ENCODE measurements around the gene MPG.
"Not testable (repeated sequence)": the region's sequence is repeated elsewhere in the genome, so short reads cannot be mapped to it uniquely, and the experiment has no call there.

Gene MPG

DNA sequence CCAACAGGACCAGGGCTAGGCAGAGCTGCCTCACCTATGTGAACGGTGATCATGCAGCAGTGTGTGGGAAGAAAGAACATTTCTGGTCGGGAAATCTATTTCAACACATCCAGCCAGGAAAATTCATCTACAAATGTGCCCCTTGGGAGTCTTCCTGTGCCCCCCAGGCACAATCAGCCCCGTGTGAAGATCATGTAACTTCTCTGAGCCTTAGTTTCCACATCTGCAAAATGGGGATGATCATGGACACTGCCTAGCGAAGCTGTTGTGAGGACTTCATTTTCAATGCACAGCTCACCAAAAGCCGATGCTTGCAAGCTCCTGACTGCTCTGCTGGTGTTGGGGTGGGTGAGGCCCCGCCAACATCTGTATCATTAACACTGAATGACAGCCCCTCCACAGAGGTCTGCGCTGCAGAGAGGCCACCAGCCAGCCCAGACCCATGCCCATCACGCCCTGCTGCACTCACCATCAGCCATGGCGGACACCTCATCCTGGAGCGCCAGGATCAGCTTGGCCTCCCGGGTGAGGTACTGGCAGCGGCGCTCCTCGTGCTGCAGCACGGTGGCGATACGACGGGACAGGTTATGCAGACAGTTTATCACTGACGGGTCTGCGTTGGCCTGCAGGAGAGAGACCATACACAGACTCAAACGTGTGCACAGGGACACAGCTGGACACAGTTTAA is 34.3 kb downstream of the MPG start:
- DNase-seq (ENCODE audit: low read depth in 2 of 2), result no peak

DNA sequence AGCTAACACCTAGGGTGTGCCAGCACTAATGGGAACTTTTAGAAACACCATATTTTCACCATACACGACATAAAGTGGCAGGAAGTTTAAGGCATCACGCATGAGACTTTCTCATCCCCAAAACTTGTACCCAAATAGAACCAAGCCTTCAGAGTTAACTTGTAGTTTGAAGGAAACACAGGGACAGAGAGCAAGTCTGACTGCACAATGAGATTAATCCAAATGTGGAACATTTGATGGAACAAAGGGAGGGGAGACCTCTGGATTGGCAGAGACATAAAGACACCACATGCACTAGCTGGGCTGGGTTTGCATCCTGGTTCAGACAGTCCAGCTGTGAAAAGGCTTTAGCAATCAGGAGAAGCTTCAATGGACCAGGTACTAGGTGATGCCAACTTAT is 36.3 kb downstream of the MPG start:
- no peak for DNase-seq (ENCODE audit: low read depth in 2 of 2)

DNA sequence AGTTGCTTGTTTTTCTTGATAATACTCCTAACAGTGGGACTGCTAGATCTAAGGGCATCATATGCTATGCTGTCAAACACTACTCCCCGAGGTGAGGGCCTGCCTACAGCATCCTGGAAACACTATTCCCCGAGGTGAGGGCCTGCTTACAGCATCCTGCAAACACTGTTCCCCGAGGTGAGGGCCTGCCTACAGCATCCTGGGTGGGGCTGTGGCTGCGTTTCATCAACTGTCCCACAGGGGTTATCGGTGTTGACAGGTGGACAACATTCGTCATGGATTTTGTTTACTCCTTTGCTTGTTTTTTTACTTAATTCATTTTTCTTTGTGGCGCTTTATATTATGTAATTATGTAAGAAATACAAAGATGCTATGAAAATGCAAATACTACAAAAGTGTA is 38.0 kb downstream of the MPG start:
- DNase-seq (ENCODE audit: low read depth in 2 of 2), result no peak

DNA sequence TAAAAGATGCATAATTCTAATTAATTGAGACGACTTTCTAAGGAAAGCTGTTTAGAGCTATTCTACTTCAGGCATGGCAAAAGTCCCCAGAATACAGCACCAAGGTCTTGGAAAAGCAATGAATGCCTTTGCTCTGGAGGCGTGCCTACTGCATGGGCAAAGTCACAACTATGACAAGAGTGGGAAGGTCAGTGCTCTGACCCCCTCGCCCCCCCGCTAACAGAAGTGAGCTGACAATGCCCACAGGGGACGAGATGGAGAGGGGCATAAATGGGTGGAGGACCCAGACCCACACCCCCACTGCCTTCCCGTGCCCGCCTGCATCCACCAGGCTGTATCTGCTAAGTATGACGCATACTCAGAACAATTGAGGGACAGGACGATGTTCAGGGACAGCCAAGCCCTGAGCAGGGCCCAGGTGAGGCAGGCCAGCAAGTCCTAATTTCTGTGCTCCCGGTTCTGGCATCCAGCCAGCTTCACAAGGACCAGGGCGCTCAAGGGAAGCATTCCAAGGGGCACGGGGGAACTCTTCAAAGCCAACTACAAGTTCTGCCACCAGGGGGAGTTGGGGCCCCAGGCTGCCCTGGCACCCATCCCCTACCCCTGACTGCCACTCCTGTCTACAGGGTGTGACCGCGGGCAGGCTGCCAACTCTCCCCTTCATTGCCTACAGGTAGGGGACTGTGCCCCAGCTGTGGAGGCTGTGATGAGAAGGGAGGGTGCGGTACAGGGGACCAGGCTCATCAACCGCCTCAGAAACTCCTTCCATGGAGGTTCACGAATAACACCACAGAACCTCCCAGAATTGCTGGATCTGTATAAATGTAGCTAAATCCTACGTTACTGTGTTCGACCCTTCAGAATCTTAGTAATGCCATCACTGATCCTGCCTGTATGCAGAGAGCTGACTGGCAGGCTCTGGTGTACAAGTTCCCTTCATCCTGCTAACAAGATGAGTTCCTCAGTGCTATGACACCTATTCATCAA is 39.6 kb downstream of the MPG start:
- no peak for DNase-seq (ENCODE audit: low read depth in 2 of 2)

DNA sequence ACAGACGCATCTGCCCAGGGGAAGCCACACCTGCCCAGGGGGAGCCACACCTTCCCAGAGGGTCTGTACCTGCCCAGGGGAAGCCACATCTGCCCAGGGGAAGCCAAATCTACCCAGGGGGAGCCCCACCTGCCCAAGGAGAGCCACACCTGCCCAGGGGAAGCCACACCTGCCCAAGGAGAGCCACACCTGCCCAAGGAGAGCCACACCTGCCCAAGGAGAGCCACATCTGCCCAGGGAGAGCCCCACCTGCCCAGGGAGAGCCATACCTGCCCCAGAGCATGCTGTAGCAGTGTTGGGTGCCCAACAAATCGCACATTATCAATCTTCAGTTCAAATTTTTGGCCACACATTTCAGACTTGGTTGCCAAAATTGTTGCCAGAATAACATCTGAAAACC is 40.8 kb downstream of the MPG start:
- no peak for DNase-seq (ENCODE audit: low read depth in 2 of 2)

DNA sequence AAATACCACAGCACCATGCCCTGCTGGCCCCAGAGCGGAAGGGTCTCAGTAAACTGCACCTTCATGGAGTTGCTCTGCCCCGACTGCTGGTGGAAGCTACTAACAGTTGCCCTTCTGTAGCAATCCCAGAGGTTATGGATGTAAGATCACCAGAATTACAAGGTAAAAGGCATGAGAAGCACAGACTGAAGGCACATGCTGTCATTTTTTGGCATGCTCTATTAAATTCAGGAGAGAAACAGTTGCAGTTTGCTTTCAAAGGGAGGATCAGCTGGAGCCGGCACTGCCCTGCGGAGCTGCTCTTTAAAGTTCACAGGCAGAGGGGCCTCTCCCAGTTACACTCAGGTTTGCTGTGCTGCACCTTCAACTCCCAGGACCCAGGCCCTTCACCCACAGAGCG is 41.3 kb downstream of the MPG start:
- DNase-seq (ENCODE audit: low read depth in 2 of 2), result no peak

DNA sequence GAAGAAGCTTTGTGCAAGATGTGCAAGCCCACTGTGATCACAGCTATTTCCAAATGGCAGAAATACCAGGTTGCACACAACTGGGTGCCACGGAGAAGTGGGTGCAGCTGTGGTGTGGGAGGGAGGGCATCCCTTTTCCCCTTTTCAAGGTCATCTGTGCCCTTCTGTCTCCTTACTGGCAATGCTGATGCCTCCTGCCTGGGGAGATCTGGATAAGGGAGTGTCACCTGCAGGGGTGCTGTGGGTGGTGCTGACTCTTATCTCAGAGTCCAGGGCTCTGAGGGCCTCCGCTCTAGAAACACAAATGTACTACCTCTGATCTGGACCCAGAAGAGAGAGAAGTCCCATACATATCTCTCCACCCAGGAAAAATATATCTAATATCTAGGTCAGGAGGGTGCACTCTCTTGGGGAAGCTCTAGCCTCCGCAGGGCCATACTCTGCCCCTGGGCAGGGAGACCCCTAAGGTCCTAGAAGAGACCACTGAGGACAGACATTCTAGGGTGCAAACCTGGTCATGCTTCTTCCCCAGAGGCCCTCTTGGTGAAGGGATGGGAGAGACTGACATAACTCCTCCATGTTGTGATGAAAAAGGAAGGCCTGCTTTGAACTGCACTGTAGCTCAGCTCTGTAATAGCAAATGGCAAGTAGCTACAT is 41.9 kb downstream of the MPG start:
- DNase-seq (ENCODE audit: low read depth in 2 of 2), result no peak

DNA sequence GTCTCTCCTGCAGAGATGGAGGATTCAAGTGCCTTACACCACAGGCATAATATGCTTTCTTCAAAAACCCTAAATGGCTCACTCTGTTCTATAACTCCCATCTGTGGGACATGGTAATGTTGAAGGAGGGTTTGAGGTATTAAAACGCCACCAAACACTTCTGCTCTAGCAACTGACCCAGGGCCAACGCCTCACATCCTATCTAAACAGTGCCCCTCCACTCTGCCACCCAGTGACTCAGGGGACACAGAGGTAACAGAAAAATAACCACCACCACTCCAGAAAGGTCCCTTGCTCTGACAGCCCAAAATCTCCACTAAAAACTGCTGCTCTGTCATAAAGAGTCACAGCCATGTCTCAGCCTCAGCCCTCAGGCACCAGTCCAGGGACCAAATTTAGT is 42.7 kb downstream of the MPG start:
- no peak for DNase-seq (ENCODE audit: low read depth in 2 of 2)

DNA sequence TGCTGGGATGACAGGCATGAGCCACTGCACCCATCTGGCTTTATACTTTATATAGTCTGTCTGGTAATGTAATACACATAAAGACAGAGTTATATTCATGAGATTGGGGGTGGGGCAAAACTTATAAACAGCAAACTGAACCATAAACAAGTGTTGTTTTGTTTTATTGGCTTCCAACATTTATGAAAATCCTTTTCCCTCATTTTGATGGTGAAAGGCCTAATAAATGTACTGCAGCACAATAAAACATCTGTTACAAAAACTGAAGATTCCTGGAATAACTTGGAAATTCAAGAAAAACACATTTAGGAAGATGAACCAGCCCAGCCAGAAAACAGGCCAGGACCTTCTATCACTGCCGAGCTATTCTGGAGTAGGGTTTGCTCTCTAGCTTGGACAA is 44.3 kb downstream of the MPG start:
- DNase-seq (ENCODE audit: low read depth in 2 of 2), result no peak

DNA sequence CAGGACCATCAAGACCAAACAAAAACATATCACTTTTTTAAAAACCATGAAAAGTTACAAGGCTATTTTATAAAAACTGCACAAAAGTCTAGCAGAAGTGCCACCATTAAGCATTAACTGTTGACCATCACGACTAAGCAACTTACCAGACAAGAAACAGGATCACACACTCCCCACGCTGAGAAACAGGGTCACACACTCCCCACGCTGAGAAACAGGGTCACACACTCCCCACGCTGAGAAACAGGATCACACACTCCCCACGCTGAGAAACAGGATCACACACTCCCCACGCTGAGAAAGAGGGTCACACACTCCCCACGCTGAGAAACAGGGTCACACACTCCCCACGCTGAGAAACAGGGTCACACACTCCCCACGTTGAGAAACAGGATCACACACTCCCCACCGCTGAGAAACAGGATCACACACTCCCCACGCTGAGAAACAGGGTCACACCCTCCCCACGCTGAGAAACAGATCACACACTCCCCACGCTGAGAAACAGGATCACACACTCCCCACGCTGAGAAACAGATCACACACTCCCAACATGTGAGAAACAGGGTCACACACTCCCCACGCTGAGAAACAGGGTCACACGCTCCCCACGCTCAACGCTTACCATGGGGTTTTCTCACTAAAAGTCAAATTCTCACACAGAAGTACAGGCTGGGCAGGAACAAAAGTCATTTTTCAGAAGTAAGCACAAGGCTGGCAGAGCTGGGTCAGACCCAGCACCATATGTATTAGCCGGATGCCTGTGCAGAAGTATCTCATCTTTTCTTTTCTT is 45.7 kb downstream of the MPG start:
- DNase-seq (ENCODE audit: low read depth in 2 of 2), result not testable (repeated sequence)

DNA sequence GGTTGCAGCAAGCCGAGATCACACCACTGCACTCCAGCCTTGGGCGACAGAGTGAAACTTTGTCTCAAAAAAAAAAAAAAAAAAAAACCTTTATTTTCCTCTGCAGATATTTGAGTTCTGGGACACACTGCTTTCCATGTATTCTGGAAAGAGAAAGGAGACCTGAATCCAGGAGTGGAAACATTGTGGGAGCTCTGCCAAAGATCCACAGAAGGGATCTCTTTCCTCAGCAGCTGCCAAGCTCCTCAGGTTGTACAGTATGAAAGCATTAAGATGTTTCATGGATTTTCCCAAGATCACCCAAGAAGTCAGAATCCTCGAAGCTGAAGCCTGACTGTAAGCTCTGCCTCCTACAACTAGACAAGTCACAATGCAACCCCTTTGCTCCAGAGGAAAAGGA is 47.0 kb downstream of the MPG start:
- DNase-seq (ENCODE audit: low read depth in 2 of 2), result no peak

DNA sequence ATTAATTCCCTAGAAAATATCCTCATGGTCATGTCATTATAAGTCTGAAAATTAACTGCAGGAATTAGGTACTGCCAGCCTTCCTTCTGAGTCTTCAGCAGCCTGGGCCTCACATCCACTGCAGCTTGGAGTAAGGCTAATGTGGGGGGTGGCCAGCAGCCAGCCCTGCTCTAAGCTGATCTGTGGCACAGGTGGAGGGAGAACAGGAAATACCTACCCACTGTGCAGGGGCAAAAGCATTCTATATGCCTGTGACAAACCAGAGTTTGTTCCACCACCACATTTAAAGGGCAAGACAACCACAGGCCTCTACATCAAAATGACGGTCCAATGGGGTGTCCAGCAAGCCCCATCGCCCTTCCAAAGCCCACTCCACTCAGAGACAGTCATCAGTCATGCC is 51.0 kb downstream of the MPG start:
- DNase-seq (ENCODE audit: low read depth in 2 of 2), result no peak

DNA sequence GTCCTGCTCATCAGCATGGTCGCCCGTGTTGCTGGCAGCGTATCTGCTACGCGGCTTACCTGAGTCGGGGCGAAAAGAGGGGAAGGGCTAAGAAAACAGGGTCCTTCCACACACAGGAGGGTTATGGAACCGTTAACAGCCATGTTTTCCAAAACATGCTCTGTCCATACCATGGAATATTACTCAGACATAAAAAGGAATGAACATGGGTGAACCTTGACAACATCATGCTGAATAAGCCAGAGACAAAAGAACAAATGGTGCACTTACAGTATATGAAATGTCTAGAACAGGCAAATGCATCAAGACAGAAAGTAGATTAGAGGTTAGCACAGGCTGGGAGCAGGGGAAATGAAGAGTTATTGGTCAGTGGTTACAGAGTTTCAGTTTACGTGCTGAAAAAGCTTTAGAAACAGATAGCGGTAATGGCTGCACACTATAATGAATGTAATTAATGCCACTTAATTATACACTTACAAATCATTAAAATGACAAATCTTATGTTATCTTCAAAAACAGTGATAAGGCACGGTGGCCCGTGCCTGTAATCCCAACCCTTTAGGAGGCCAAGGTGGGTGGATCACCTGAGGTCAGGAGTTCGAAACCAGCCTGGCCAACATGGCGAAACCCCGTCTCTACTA is 52.6 kb downstream of the MPG start:
- DNase-seq (ENCODE audit: low read depth in 2 of 2), result no peak

DNA sequence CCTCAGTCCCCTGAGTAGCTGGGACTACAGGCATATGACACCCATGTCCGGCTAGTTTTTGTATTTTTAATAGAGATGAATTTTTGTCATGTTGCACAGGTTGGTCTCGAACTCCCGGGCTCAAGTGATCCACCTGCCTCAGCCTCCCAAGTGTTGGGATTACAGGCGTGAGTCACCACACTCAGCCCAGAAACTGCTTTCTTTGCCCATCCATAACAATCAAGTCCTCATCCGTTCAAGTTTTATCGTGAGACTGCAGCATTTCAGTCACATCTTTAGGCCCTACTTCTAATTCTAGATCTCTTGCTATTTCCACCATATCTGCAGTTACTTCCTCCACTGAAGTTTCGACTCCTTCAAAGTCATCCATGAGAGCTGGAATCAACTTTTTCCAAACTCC is 54.1 kb downstream of the MPG start:
- DNase-seq (ENCODE audit: low read depth in 2 of 2), result no peak

DNA sequence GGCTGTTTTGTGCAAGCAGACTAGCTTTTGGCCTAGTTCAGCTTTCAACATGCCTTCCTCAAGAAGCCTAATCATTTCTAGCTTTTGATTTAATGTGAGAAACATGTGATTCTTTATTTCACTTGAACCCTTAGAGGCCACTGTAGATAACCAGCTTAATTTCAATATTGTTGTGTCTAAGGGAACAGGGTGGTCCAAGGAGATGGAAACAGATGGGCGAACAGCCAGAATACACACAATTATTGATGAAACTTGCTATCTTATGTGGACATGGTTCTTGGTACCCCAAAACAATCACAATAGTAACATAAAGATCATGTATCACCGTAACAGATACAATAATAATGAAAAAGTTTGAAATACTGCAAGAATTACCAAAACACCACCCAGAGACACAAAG is 55.7 kb downstream of the MPG start:
- DNase-seq (ENCODE audit: low read depth in 2 of 2), result no peak

Measured in fibroblast of skin of left biceps (primary cell).